Common myeloid progenitor, CD34-positive (primary cell): ENCODE data around the gene NCAN.

Source experiments
- CTCF ChIA-PET: fragments of 350-600 bp; sonication (Branson Sonifier 250); formaldehyde crosslinking; loops from one replicate; lab custom pipeline; 2021; ENCODE audit warnings: antibody characterized with exemption; lab: Charles Lee
- POLR2A ChIA-PET: fragments of 350-600 bp; sonication (Branson Sonifier 250); formaldehyde crosslinking; loops from one replicate; lab custom pipeline; 2021; ENCODE audit warnings: antibody characterized with exemption; lab: Charles Lee
- DNase-seq, 3 donors: peaks; one replicate each; pipeline versions ENCODE4 v3.0.0 to v3.0.0-alpha.2; 2013
- H3K27ac ChIP-seq, 2 experiments: 1 replicate in 1 of 2; 2 replicates in 1 of 2; pipeline ENCODE4 v1.7.0; 2013; ENCODE audit warnings: inconsistent platforms in 2 of 2, low read length in 2 of 2, mild to moderate bottlenecking in 2 of 2, low read depth in 1 of 2, moderate library complexity in 1 of 2; ENCODE audit not compliant: severe bottlenecking in 2 of 2, insufficient read depth in 1 of 2, poor library complexity in 1 of 2
- H3K27me3 ChIP-seq, 5 experiments: replicated peaks in 2 of 5; 1 replicate in 3 of 5; 2 replicates in 2 of 5; pipeline versions ENCODE4 v1.6.1 to v1.7.0; 2013; ENCODE audit warnings: low read length in 4 of 5, mild to moderate bottlenecking in 2 of 5, moderate library complexity in 2 of 5, inconsistent platforms in 1 of 5; ENCODE audit not compliant: insufficient read depth in 5 of 5, control insufficient read depth in 4 of 5
- H3K36me3 ChIP-seq, 4 experiments: 1 replicate in 2 of 4; 2 replicates in 2 of 4; pipeline versions ENCODE4 v1.6.1 to v1.7.0; 2013; ENCODE audit warnings: low read length in 3 of 4, control low read depth in 1 of 4, mild to moderate bottlenecking in 1 of 4; ENCODE audit not compliant: control insufficient read depth in 4 of 4, insufficient read depth in 4 of 4
- H3K4me1 ChIP-seq, 4 experiments: 1 replicate in 3 of 4; 2 replicates in 1 of 4; pipeline versions ENCODE4 v1.6.1 to v1.7.1; 2013; ENCODE audit warnings: low read length in 3 of 4, mild to moderate bottlenecking in 3 of 4, control low read depth in 1 of 4, inconsistent platforms in 1 of 4, moderate library complexity in 1 of 4; ENCODE audit not compliant: control insufficient read depth in 4 of 4, insufficient read depth in 4 of 4; ENCODE audit errors: control extremely low read depth in 1 of 4
- H3K4me3 ChIP-seq, 7 experiments: 1 replicate in 4 of 7; 2 replicates in 3 of 7; pipeline versions ENCODE4 v1.5.1 to v1.7.0; 2013; ENCODE audit warnings: mild to moderate bottlenecking in 7 of 7, low read length in 6 of 7, moderate library complexity in 6 of 7, inconsistent platforms in 2 of 7, low read depth in 2 of 7, control low read depth in 1 of 7; ENCODE audit not compliant: insufficient read depth in 4 of 7, control insufficient read depth in 1 of 7; ENCODE audit errors: extremely low read depth in 1 of 7
- H3K9me3 ChIP-seq, 5 experiments: 1 replicate in 4 of 5; 2 replicates in 1 of 5; pipeline versions ENCODE4 v1.6.1 to v1.7.1; 2013; ENCODE audit warnings: low read length in 4 of 5, mild to moderate bottlenecking in 2 of 5, inconsistent platforms in 1 of 5, low read depth in 1 of 5, moderate library complexity in 1 of 5; ENCODE audit not compliant: control insufficient read depth in 4 of 5, insufficient read depth in 2 of 5; ENCODE audit errors: control extremely low read depth in 1 of 5
- WGBS: methylation state at CpG from one replicate; pipeline ENCODE4 v1.1.5; 2013; ENCODE audit not compliant: insufficient coverage; 5-methylcytosine and 5-hydroxymethylcytosine counted together

Gene NCAN

DNA sequence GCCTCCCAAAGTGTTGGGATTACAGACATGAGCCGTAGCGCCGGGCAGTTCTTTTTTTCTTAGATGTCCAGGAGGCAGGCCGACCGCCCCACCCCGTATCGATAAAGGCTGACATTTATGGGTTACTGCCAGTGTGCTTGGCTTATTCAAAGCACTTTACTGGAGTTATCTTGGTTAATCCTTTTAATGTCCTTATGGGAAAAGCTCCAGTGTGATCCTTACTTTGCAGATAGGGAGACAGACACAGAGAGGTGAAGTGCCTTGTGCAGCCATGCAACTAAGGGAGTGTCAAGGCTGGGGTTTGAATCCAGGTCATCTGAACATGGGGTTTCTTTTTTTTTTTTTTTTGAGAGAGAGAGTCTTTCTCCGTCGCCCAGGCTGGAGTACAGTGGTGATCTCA is 19.2 kb downstream of the NCAN start:
- Histone ChIP-seq H3K4me1 (no peaks in the 10 kb centered on the region), H3K27ac (no peak overlapping the region), H3K4me3 (no peak overlapping the region), H3K27me3 (peaks cover 0 to 28% (median 12%) of the 10 kb centered on the region in 5 experiments), H3K36me3 (no peaks in the 10 kb centered on the region), H3K9me3 (peaks cover 6 to 21% (median 18%) of the 10 kb centered on the region in 5 experiments)
- ChIA-PET POLR2A (interaction anchor here (0.8 kb wide), 1 partner anchor 34 kb away, joined by 5 read pairs; no protein-coding TSS in a partner anchor), CTCF (interaction anchor here (0.7 to 1.1 kb wide), 2 partner anchors 32 to 76 kb away, joined by 3 to 4 read pairs; no protein-coding TSS in a partner anchor)
- 100% methylated on average over 5 of the region's 9 CpGs for WGBS
- no peak for DNase-seq

DNA sequence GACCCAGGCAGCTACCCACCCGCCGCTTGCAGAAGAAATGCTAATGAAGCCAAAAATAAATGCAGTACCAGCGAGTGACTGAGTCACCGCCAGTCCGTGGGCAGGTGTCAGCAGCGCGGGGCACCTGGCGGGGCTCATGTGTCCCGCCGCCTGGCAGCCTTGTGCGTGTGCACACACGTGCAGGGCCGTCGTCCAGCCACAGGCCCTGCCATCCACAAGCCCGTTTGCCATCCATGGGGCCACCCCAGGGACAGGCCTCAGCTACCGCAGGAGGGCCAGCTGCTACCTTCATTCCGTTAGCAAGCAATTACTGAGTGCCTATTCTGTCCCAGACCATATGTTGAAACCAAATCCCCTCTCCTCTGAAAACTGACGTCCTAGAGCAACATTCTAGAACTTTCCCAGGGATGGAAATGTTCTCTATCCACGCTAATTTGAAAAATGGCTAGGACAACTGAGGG is 20.5 kb downstream of the NCAN start:
- ChIA-PET CTCF (interaction anchor here (1.2 kb wide), 1 partner anchor 10 kb away, joined by 3 read pairs; no protein-coding TSS in a partner anchor), POLR2A (no interaction called here)
- Histone ChIP-seq H3K27me3 (peaks cover 0 to 20% (median 12%) of the 10 kb centered on the region in 5 experiments), H3K4me1 (no peaks in the 10 kb centered on the region), H3K4me3 (no peak overlapping the region), H3K36me3 (no peaks in the 10 kb centered on the region), H3K9me3 (peaks cover 9 to 21% (median 18%) of the 10 kb centered on the region in 5 experiments), H3K27ac (no peak overlapping the region)
- no peak for DNase-seq
- 86% methylated on average over 12 of the region's 19 CpGs for WGBS

DNA sequence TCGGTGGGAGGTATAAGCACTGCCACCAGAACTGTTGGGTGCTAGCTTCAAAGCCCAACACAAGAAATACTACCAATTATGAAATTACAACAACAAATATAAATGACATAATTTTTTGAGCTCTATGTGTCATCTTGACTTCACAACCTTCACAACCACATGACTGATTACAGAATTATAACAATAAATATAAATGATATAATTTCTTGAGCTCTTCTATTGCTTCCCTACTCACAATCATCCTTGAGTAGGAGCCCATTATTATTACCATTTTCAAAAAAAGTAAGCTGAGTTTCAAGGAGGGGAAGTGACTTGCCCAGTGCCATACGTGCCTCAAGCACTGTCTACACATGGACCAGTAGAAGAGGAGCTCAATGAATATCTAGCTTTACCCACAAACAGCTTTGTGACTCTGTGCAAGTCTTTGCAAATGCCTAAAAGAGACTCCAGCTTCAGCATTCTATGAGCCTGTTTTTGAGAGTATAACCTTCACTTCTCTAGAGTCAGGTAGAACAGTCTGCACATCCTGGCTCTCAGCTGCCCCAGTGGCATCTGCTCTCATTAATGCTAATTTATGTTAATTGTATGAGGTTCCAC is 22.6 kb downstream of the NCAN start:
- Histone ChIP-seq H3K27me3 (peaks cover 0 to 16% (median 3%) of the 10 kb centered on the region in 5 experiments), H3K36me3 (no peaks in the 10 kb centered on the region), H3K9me3 (peaks cover 9 to 21% (median 18%) of the 10 kb centered on the region in 5 experiments), H3K27ac (no peak overlapping the region), H3K4me3 (no peak overlapping the region), H3K4me1 (no peaks in the 10 kb centered on the region)
- WGBS: 93% methylated on average over 2 of the region's 2 CpGs
- no peak for DNase-seq
- ChIA-PET POLR2A (no interaction called here), CTCF (interaction anchor here (0.8 to 1.4 kb wide), 4 partner anchors 9 to 83 kb away, joined by 3 to 5 read pairs (median 4); no protein-coding TSS in a partner anchor)

DNA sequence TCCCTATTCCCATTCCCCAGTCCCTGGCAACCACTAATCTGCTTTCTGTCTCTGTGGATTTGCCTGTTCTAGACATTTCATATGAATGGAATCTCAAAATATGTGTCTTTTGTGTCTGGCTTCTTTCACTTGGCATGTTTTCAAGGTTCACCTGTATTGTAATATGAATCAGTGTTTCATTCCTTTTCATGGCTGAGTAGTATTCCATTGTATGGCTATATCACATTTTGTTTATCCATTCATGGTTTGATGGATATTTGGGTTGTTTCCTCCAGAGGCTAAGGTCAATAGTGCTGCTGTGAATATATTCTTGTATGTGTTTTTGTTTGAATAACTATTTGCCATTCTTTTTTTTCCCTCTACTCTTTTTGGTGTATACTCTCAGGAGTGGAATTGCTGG is 24.4 kb downstream of the NCAN start:
- Histone ChIP-seq H3K27me3 (peaks cover 0 to 13% (median 2%) of the 10 kb centered on the region in 5 experiments), H3K4me3 (no peak overlapping the region), H3K27ac (no peak overlapping the region), H3K36me3 (no peaks in the 10 kb centered on the region), H3K4me1 (no peaks in the 10 kb centered on the region), H3K9me3 (peaks cover 9 to 21% (median 18%) of the 10 kb centered on the region in 5 experiments)
- ChIA-PET POLR2A (interaction anchor here (0.6 kb wide), 1 partner anchor 9 kb away, joined by 5 read pairs; no protein-coding TSS in a partner anchor), CTCF (no interaction called here)
- no peak for DNase-seq

DNA sequence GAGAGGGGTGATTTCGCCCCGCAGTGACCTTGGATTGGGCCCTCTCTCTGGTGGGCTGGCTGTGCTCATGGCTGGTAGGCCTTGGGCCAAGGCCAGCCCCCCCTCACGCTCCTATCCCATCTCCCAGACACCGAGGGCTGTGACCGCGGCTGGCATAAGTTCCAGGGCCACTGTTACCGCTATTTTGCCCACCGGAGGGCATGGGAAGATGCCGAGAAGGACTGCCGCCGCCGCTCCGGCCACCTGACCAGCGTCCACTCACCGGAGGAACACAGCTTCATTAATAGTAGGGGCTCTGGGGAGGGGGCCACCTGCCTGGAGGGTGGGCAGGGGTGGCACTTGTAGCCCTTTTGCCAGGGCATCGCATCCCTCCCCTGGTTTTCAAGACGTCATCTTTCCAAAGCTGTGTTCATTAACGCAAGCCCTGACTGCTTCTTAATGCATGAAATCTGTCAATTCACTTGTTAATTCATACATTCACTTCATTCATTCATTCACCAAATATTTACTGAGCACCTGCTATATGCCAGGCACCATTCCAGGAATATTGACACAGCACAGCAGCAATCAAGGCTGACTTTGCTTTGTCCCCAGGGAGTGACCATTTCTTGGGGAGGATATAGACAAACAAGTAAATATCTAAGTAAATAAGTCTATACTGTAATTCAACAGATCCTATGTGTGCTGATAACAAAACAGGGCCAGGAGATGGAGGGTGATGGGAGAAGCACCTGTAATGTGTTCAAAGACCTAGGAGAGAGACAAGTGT is 26.6 kb downstream of the NCAN start:
- ChIA-PET POLR2A (no interaction called here), CTCF (no interaction called here)
- H3K4me3 ChIP-seq: no peak overlapping the region
- no peak overlapping the region for H3K27ac ChIP-seq
- no peaks in the 10 kb centered on the region for H3K36me3 ChIP-seq
- WGBS: 93% methylated on average over 15 of the region's 18 CpGs
- no peak for DNase-seq
- no peaks in the 10 kb centered on the region for H3K4me1 ChIP-seq
- peaks cover 9 to 19% (median 17%) of the 10 kb centered on the region in 5 experiments for H3K9me3 ChIP-seq
- peaks cover 0 to 8% (median 1%) of the 10 kb centered on the region in 5 experiments for H3K27me3 ChIP-seq

DNA sequence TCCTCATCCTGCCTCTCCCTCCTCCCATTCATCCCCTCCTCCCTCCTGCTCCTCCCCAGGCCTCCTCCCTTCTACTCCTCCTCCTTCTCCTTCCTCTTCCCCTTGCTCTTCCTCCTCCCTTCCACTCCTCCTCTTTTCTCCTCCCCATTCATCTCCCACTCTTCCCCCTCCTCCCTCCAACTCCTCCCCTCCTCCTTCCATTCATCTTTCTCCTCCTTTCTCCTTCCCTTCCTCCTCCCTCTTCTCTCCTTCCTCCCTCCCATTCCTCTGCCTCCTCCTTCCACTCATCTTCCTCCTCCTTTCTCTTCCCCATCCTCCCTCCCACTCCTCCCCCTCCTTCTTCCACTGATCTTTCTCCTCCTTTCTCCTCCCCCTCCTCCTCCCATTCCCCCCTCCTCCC is 27.9 kb downstream of the NCAN start:
- ChIA-PET CTCF (no interaction called here), POLR2A (no interaction called here)
- no peak overlapping the region for H3K4me3 ChIP-seq

DNA sequence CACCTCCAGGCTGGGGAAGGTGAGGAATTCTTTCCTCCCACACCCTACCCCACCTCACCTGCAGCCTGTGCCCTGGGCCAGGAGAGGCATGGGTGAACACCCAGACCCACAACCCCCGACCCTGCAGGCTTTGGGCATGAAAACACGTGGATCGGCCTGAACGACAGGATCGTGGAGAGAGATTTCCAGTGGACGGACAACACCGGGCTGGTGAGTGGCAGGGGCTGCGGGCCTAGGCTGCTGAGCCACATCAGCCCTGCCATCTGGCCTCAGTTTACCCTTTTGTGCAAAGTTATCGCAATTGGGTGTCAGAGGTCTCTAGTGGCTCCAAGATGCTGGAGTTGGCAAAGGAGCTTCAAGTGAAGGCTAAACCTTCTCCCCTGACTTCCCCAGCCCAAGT is 28.7 kb downstream of the NCAN start:
- H3K4me1 ChIP-seq: no peaks in the 10 kb centered on the region
- WGBS: 89% methylated on average over 9 of the region's 9 CpGs
- H3K4me3 ChIP-seq: no peak overlapping the region
- ChIA-PET POLR2A (no interaction called here), CTCF (no interaction called here)
- H3K27me3 ChIP-seq: peaks cover 0 to 8% (median 0%) of the 10 kb centered on the region in 5 experiments
- no peak for DNase-seq
- H3K27ac ChIP-seq: no peak overlapping the region
- H3K36me3 ChIP-seq: no peaks in the 10 kb centered on the region
- peaks cover 0 to 5% (median 2%) of the 10 kb centered on the region in 5 experiments for H3K9me3 ChIP-seq

More for the DNA sequence above, 27.9 kb downstream of the NCAN start:
- no peaks in the 10 kb centered on the region for H3K36me3 ChIP-seq
- H3K9me3 ChIP-seq: peaks cover 4 to 8% (median 4%) of the 10 kb centered on the region in 5 experiments
- H3K27me3 ChIP-seq: peaks cover 0 to 8% (median 0%) of the 10 kb centered on the region in 5 experiments
- no peak overlapping the region for H3K27ac ChIP-seq
- H3K4me1 ChIP-seq: no peaks in the 10 kb centered on the region
- DNase-seq: no peak
